GM23338 (cell line): ENCODE results near the gene SLC45A3. TPM values are rescaled to one million over a fixed set of nuclear protein-coding genes. Genes with fewer than 3 reads are reported as not detected.
A peak's percentile ranks its signal among the peaks of the same experiment; 100 is the strongest.

Experiments used
- ATAC-seq: fragments of 200-7000 bp; cut with Tn5 transposase; 3 replicates; pipeline ENCODE4 v1.9.1; 2020
- DNase-seq: peaks from one replicate; pipeline ENCODE4 v3.0.0-alpha.2; 2015; ENCODE audit warnings: low spot score
- H2AFZ ChIP-seq: fragments of 200-600 bp; sonication (generic); 2 replicates; pipeline ENCODE4 v1.8.0; 2016; ENCODE audit warnings: antibody characterized with exemption, mild to moderate bottlenecking, moderate library complexity
- H3F3A ChIP-seq: fragments of 200-600 bp; sonication (generic); replicated peaks from 2 replicates; pipeline ENCODE4 v1.8.0; 2017; ENCODE audit warnings: antibody characterized with exemption, mixed run types, low read depth
- H3K27ac ChIP-seq: fragments of 200-600 bp; sonication (generic); 2 replicates; pipeline ENCODE4 v1.6.1; 2016; ENCODE audit warnings: low read depth
- H3K27me3 ChIP-seq: fragments of 200-600 bp; sonication (generic); 2 replicates; pipeline ENCODE4 v1.8.0; 2016; ENCODE audit warnings: mild to moderate bottlenecking, mixed run types, moderate library complexity; ENCODE audit not compliant: insufficient read depth
- H3K36me3 ChIP-seq: fragments of 200-600 bp; sonication (generic); 2 replicates; pipeline ENCODE4 v1.8.0; 2016; ENCODE audit warnings: mild to moderate bottlenecking; ENCODE audit not compliant: insufficient read depth
- H3K4me1 ChIP-seq: fragments of 200-600 bp; sonication (generic); 2 replicates; pipeline ENCODE4 v1.8.0; 2016; ENCODE audit warnings: mild to moderate bottlenecking, moderate library complexity; ENCODE audit not compliant: insufficient read depth
- H3K4me2 ChIP-seq: fragments of 200-600 bp; sonication (generic); 2 replicates; pipeline ENCODE4 v1.7.1; 2017; ENCODE audit warnings: mixed run types
- H3K4me3 ChIP-seq: fragments of 200-600 bp; sonication (generic); 2 replicates; pipeline ENCODE4 v1.6.1; 2016; ENCODE audit warnings: mixed run types
- H3K79me2 ChIP-seq: fragments of 200-600 bp; sonication (generic); replicated peaks from 2 replicates; pipeline ENCODE4 v1.8.0; 2017; ENCODE audit warnings: mild to moderate bottlenecking; ENCODE audit not compliant: insufficient read depth
- H3K9me2 ChIP-seq: fragments of 200-600 bp; sonication (generic); 2 replicates; pipeline ENCODE4 v1.8.0; 2017; ENCODE audit not compliant: insufficient read depth
- H4K20me1 ChIP-seq: fragments of 200-600 bp; sonication (generic); replicated peaks from 2 replicates; pipeline ENCODE4 v1.8.0; 2017; ENCODE audit warnings: mild to moderate bottlenecking; ENCODE audit not compliant: insufficient read depth
- H3K27ac Mint-ChIP-seq: 2 replicates; pipeline ENCODE4 v1.8.0; 2020; ENCODE audit warnings: inconsistent platforms, mild to moderate bottlenecking, moderate library complexity, mixed read lengths
- H3K27me3 Mint-ChIP-seq: 3 replicates; pipeline ENCODE4 v1.8.0; 2022; ENCODE audit warnings: low read depth, mild to moderate bottlenecking, moderate library complexity, mixed read lengths, inconsistent platforms; ENCODE audit not compliant: insufficient read depth, poor library complexity
- H3K36me3 Mint-ChIP-seq: 3 replicates; pipeline ENCODE4 v1.8.0; 2021; ENCODE audit warnings: low read depth, mild to moderate bottlenecking, inconsistent platforms, moderate library complexity, mixed read lengths
- H3K4me1 Mint-ChIP-seq: 3 replicates; pipeline ENCODE4 v1.8.0; 2020; ENCODE audit warnings: mild to moderate bottlenecking, inconsistent platforms, mixed read lengths
- H3K4me3 Mint-ChIP-seq: 3 replicates; pipeline ENCODE4 v1.8.0; 2021; ENCODE audit warnings: moderate library complexity, mild to moderate bottlenecking, inconsistent platforms, mixed read lengths
- H3K9me3 Mint-ChIP-seq: 3 replicates; pipeline ENCODE4 v1.8.0; 2020; ENCODE audit warnings: moderate library complexity, mild to moderate bottlenecking, inconsistent platforms, mixed read lengths
- CREB1 ChIP-seq: fragments of 250-450 bp; sonication (Bioruptor Pico); IDR thresholded peaks from 2 replicates; pipeline ENCODE4 v1.5.0; 2020; ENCODE audit warnings: low read depth, mild to moderate bottlenecking, moderate library complexity
- CTCF ChIP-seq, 2 experiments: fragments of 200-600 bp in 1 of 2; sonication (generic) in 1 of 2; conservative IDR thresholded peaks; 2 replicates each; pipeline versions ENCODE4 v1.5.1 to v1.6.1; 2016 to 2017; ENCODE audit warnings: antibody characterized with exemption in 2 of 2, low read depth in 2 of 2, mild to moderate bottlenecking in 2 of 2, moderate library complexity in 1 of 2
- EZH2 ChIP-seq: fragments of 200-600 bp; sonication (generic); IDR thresholded peaks from one replicate; pipeline ENCODE4 v1.8.0; 2017; ENCODE audit warnings: antibody characterized with exemption, mild to moderate bottlenecking, low read depth; ENCODE audit not compliant: unreplicated experiment
- EZH2phosphoT487 ChIP-seq: fragments of 200-600 bp; sonication (generic); IDR thresholded peaks from one replicate; pipeline ENCODE4 v1.8.1; 2018; ENCODE audit warnings: antibody characterized with exemption; ENCODE audit not compliant: unreplicated experiment
- JUNB ChIP-seq: IDR thresholded peaks from one replicate; pipeline ENCODE4 v1.6.1; 2016; ENCODE audit warnings: antibody characterized with exemption; ENCODE audit not compliant: unreplicated experiment
- NANOG ChIP-seq: IDR thresholded peaks from 2 replicates; pipeline ENCODE4 v1.6.1; 2016; ENCODE audit warnings: antibody characterized with exemption, borderline replicate concordance
- POLR2AphosphoS5 ChIP-seq: IDR thresholded peaks from 2 replicates; pipeline ENCODE4 v1.6.1; 2016; ENCODE audit warnings: antibody characterized with exemption, low read depth
- REST ChIP-seq: IDR thresholded peaks from one replicate; pipeline ENCODE4 v1.6.1; 2018; ENCODE audit warnings: antibody characterized with exemption; ENCODE audit not compliant: unreplicated experiment
- STAT1 ChIP-seq: IDR thresholded peaks from one replicate; pipeline ENCODE4 v1.6.1; 2016; ENCODE audit warnings: antibody characterized with exemption; ENCODE audit not compliant: unreplicated experiment
- ZNF114 ChIP-seq: fragments of 250-450 bp; sonication (Bioruptor Pico); IDR thresholded peaks from 2 replicates; pipeline ENCODE4 v1.5.0; 2020; ENCODE audit warnings: mild to moderate bottlenecking, moderate library complexity
- ZNF331 ChIP-seq: fragments of 250-450 bp; sonication (Bioruptor Pico); IDR thresholded peaks from 2 replicates; pipeline ENCODE4 v1.5.0; 2020; ENCODE audit warnings: low read depth, mild to moderate bottlenecking, moderate library complexity
- ZNF462 ChIP-seq: fragments of 250-450 bp; sonication (Bioruptor Pico); IDR thresholded peaks from 2 replicates; pipeline ENCODE4 v1.5.0; 2020; ENCODE audit warnings: mild to moderate bottlenecking, moderate library complexity
- polyA plus RNA-seq: library from polyadenylated mRNA; unstranded; fragments of >200 nt; fragmentation: Nextera tagmentation; extraction: Ambion mirVana; gene quantifications from 2 replicates; pipeline ENCODE4 v1.2.1, GENCODE V29; 2016
- total RNA-seq: library from RNA; depleted of rRNA; stranded (reverse); fragments of >200 nt; shearing (Covaris generic); gene quantifications from 2 replicates; pipeline ENCODE4 v1.2.3, GENCODE V29; 2014
- TF ChIP-seq, protein P1 (sequence below): IDR thresholded peaks from 2 replicates; pipeline ENCODE4 v1.6.1; 2016; ENCODE audit warnings: antibody characterized with exemption

SLC45A3 gene
- total and polyA plus RNA-seq, 2 experiments from 2014 or later: 4.7 to 16.0 TPM

GRCh38 chr1:205675247-205675646 lies 5.1 kb downstream of the SLC45A3 start:
- no peak overlapping the region for H3K4me2 ChIP-seq
- Mint-ChIP-seq H3K27ac (peak overlapping the region; percentile 60; the same call in 1 of the 2 replicates), H3K4me1 (peaks cover 60% of the 10 kb centered on the region), H3K27me3 (peaks cover 16% of the 10 kb centered on the region), H3K9me3 (no peaks in the 10 kb centered on the region), H3K36me3 (no peaks in the 10 kb centered on the region), H3K4me3 (no peak overlapping the region)
- TF ChIP-seq ZNF331 (CRISPR knock-in tag): no peak
- no peak for TF ChIP-seq NANOG
- TF ChIP-seq EZH2: no peak
- no peak for TF ChIP-seq REST
- TF ChIP-seq, protein P1, sequence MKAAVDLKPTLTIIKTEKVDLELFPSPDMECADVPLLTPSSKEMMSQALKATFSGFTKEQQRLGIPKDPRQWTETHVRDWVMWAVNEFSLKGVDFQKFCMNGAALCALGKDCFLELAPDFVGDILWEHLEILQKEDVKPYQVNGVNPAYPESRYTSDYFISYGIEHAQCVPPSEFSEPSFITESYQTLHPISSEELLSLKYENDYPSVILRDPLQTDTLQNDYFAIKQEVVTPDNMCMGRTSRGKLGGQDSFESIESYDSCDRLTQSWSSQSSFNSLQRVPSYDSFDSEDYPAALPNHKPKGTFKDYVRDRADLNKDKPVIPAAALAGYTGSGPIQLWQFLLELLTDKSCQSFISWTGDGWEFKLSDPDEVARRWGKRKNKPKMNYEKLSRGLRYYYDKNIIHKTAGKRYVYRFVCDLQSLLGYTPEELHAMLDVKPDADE: no peak
- TF ChIP-seq ZNF462 (CRISPR knock-in tag): no peak
- no peak for TF ChIP-seq ZNF114
- TF ChIP-seq EZH2phosphoT487: no peak
- TF ChIP-seq CTCF (conservative IDR thresholded peaks at IDR 0.05; ENCODE audit: low read depth in 2 of 2): no peak
- no peak for TF ChIP-seq STAT1
- TF ChIP-seq CREB1 (CRISPR knock-in tag): no peak
- no peak for TF ChIP-seq JUNB
- no peak for TF ChIP-seq POLR2AphosphoS5
- peaks cover 52% of the 10 kb centered on the region for H3K4me1 ChIP-seq
- no peaks in the 10 kb centered on the region for H3K9me2 ChIP-seq
- H2AFZ ChIP-seq: no peak overlapping the region
- no peak overlapping the region for H3K4me3 ChIP-seq
- H3K27me3 ChIP-seq: no peaks in the 10 kb centered on the region
- peaks cover 53% of the 10 kb centered on the region for H3K79me2 ChIP-seq
- ATAC-seq: no peak
- peaks cover 4% of the 10 kb centered on the region; the same call in 1 of the 2 replicates for H4K20me1 ChIP-seq
- H3K27ac ChIP-seq: no peak overlapping the region
- DNase-seq: no peak
- 0 out of 2 replicates have a peak, but pooled peaks cover 5% of the 10 kb centered on the region for H3F3A ChIP-seq
- no peaks in the 10 kb centered on the region for H3K36me3 ChIP-seq
